ENCODE measurements around the gene IL15RA. TPM values are rescaled to one million over a fixed set of nuclear protein-coding genes. Genes with fewer than 3 reads are reported as not detected.
"Not testable (repeated sequence)": the region's sequence is repeated elsewhere in the genome, so short reads cannot be mapped to it uniquely, and the experiment has no call there.

IL15RA gene
- total RNA-seq, 1 donor from 2014 or later: 14.5 TPM

GRCh38 chr10:5970527-5970926 is 6.8 kb downstream of the IL15RA start:
- no peak for DNase-seq (ENCODE audit: low read depth, low spot score)

DNA sequence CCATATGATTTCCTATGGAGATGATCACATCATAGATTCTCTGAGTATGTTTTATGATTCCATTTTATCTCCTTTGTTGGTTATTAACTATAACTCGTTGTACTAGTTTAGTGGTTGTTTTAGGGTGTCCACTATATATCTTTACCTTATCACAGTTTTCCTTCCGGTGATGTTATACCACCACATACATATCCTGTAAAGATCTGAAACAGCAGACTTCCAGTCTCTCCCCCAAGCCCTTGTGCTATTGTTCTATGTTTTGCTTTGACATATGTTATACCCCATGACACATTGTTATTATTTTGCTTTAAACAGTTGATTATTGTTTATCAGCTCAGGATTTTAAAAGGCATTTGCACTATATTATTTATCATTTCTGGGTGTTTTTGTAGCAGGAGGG is 7.3 kb downstream of the IL15RA start:
- DNase-seq (ENCODE audit: low read depth, low spot score): no peak

DNA sequence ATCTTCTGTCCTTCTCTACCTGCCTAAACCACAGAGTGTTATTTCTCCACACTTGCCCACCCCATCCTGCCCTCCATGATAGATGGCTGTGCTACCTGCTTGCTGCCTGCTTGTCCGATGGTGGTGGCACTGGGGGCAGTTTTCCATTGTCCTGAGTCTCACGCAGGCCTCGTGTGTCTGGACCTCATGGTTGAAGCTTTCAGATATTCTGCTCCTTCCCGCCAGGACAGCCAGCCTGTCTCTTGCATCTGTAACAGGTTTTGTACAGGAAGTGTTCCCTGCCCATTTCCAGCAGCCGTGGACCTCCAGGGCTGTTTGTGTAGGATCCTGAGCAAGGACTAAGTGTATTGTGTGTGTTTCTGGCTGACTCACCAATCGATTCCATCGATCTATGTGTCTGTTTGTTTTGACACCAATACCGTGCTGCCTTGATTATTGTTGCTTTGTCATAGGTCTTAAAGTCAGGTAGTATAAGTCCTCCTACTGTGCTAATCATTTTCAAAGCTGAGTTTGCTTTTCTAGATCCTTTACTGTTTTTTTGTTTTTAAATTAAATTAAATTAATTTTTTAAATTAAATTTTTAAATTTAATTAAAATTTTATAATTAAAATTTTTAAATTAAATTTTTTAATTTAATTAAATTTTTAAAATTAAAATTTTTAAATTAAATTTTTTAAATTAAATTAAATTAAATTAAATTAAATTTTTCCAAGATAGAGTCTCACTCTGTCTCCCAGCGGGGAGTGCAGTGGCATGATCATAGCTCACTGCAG is 8.5 kb downstream of the IL15RA start:
- DNase-seq (ENCODE audit: low read depth, low spot score): no peak

- DNase-seq (ENCODE audit: low read depth, low spot score): no peak
These were observed 9.2 kb downstream of the IL15RA start for GRCh38 chr10:5968037-5968680.

GRCh38 chr10:5965266-5965665 is 12.1 kb downstream of the IL15RA start:
- no peak for DNase-seq (ENCODE audit: low read depth, low spot score)

DNA sequence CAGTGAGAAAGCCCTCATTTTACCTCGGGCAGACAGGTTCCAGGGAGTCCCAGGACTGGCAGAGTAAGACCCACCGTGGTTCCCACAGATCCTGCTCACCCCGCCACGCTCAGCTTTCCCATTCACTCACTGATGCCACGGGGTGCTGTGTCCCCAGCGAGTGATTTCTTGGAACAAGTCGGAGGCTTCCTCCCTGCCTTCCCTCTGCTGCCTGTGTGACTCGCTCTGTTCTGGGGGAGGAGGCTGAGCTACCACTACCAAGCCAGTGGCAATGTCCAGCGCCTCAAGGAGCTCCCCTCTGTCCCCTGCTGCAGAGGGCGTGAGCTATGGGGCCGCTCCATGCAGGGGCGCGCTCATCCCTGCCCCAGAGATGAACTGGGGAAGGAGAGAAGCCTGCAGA is 12.6 kb downstream of the IL15RA start:
- no peak for DNase-seq (ENCODE audit: low read depth, low spot score)

DNA sequence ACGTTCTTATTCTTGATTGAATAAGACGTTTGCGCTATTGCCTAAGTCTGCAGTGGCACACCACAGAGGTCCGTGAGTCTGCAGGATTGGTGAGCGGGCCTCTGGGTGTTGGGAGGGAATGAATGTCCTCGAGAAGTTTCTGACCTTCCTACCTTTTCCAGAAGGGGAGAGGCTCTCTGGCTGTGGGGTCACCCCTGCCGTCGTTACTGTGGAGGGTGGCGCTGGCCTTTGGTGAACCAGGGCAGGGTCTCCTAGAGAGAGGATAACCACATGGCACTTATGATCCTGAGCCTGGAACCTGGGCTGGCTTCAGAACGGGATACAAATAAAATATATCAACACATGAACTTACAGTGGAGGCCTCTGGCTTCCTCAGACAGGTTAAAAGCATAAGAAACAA is 13.8 kb downstream of the IL15RA start:
- no peak for DNase-seq (ENCODE audit: low read depth, low spot score)

DNA sequence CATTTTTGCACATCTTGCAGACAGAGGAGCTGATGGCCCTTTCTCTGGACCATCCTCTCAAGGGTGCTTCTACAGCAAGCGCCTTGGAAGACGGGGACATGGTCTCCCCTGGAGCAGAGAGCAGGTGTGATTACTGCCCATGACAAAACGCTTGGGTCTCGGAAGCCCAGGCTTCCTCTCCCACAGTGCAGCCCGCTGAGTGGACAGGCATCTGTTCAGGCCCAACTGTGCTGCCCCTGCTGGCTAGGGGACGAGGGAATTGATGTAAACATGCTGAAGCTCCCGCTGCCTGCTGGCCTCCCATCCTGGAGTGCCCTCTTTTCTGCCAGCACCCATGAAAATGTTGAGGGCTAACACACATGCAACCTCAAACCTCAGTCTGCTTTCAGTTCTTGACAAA is 14.3 kb downstream of the IL15RA start:
- DNase-seq (ENCODE audit: low read depth, low spot score): no peak

GRCh38 chr10:5962358-5962940 is 14.9 kb downstream of the IL15RA start:
- not testable (repeated sequence) for DNase-seq (ENCODE audit: low read depth, low spot score)

DNA sequence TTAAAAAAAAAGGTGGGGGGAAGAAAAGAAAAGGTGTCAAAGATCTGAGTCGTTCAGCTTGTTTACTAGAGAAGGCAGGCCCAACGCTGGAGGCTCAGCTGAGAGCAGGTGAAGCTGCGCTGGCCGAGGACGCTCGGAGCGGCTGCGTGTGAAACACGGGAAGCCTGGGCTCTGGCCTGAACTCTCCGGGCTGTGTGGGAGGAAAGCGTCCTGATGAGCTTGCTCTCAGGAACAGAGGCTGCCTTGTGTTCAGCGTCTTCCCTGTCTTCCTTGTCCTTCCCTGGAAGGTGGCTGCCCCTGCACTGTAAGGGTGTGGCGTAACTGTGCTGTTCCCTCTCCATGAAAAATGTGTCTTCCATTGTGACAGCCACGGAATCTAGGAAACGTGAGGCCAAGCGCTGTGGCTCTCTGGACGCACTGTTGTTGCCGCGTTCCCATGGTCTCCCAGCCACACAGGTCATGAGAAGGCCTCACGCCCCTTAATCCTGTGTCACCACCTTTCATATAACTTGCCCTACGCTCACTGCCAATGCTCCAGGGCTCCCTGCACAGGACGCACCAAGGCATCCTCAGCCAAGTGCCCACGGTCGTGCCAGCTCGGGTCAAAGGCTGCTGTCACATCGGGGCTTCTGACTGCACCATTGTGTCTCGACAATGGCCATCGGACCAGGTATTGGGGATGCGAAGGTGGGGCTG is 15.8 kb downstream of the IL15RA start:
- no peak for DNase-seq (ENCODE audit: low read depth, low spot score)

DNA sequence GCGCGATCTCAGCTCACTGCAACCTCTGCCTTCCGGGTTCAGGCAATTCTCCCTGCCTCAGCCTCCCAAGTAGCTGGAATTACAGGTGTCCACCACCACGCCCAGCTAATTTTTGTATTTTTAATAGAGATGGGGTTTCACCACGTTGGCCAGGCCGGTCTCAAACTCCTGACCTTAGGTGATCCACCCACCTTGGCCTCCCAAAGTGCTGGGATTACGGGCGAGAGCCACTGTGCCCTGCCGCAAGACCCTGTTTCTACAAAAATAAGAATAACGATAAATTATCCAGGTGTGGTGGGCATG is 16.4 kb downstream of the IL15RA start:
- DNase-seq (ENCODE audit: low read depth, low spot score): not testable (repeated sequence)

GRCh38 chr10:5960070-5960972 is 17.0 kb downstream of the IL15RA start:
- no peak for DNase-seq (ENCODE audit: low read depth, low spot score)

DNA sequence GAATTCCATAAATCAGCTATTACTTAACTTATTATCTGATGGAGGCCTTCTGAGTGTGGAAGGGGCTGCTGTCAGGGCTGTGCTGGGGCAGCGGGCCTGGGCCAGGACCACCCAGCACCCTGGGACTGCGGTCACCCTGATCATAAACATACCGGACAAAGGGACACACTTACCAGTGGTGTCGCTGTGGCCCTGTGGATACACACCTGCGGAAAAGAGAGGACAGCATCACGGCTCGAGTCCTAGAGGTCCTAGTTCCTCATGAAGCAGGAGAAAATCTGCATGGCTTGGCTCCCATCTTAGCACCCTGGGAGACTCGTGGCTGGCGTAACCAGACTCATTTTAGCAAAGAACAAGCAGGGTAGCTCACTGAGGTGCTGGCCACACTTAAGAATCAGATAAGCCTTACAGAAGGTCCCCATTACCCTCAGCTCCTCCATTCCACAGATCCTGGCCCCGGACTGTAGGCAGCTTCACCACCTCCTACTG is 17.7 kb downstream of the IL15RA start:
- no peak for DNase-seq (ENCODE audit: low read depth, low spot score)

GRCh38 chr10:5959142-5959541 is 18.2 kb downstream of the IL15RA start:
- no peak for DNase-seq (ENCODE audit: low read depth, low spot score)

- no peak for DNase-seq (ENCODE audit: low read depth, low spot score)
These were observed 18.7 kb downstream of the IL15RA start for GRCh38 chr10:5958675-5959074.

GRCh38 chr10:5958077-5958476 is 19.3 kb downstream of the IL15RA start:
- no peak for DNase-seq (ENCODE audit: low read depth, low spot score)

GRCh38 chr10:5956146-5956936 is 21.0 kb downstream of the IL15RA start:
- DNase-seq (ENCODE audit: low read depth, low spot score): no peak

DNA sequence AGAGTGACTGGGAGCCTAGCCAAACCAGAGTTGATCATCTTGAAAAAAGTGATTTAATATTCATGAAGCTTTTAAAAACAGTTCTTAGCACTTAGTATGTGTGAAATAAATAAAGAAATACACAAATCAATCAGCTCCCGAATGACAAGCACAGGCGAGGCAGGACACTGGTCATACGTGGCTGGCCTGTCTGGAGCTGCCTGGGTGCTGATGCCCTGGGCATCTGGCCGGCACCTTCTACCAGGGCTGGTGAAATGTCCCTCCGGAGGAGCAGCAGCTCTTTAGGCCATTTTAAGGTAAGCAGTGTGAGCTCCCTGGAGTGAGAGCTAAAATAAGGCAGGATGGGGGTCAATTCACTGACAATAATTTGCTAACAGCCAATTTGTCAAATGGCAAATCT is 23.7 kb downstream of the IL15RA start:
- no peak for DNase-seq (ENCODE audit: low read depth, low spot score)

GRCh38 chr10:5952731-5953385 is 24.5 kb downstream of the IL15RA start:
- DNase-seq (ENCODE audit: low read depth, low spot score): no peak

Data from pulmonary artery endothelial cell (primary cell).